ENCODE data around the gene TDO2.

The TDO2 gene

DNA sequence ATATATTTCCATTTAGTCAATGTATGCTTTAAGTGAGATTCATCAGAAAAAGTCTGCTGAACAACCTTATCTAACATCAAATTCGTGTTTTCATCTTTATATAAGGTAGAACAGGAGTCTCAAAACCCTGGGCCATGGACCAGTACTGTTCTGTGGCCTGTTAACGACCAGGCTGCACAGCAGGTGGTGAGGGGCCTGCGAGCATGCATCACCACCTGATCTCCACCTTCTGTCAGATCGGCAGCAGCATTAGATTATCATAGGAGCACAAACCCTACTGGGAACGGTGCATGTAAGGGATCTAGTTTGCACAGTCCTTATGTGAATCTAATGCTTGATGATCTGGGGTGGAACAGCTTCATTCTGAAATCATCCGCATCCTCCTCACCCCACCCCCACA is 47.0 kb downstream of the TDO2 start:
- FAIRE-seq: no peak
- DNase-seq (ENCODE audit: extremely low spot score, insufficient read length, low read depth): no peak

DNA sequence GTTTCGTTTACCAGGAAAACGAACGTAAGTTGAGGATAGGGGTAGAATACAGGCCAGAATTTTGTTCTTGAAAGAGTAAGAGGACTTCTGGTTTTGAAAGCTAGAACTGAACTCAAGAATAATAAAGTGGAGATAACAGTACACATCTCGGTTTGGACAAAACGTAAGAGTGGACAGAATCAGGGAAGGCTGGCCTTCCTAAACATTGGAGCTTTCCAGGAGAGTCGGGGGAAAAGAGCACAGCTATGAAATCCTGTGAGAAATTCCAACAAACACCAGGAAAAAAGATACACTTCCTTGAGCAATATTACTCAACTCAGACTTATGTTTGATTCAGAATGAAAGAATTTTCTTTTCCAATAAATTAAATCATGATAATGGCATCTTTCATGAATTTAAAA is 49.0 kb downstream of the TDO2 start:
- FAIRE-seq: no peak
- DNase-seq (ENCODE audit: extremely low spot score, insufficient read length, low read depth): no peak

DNA sequence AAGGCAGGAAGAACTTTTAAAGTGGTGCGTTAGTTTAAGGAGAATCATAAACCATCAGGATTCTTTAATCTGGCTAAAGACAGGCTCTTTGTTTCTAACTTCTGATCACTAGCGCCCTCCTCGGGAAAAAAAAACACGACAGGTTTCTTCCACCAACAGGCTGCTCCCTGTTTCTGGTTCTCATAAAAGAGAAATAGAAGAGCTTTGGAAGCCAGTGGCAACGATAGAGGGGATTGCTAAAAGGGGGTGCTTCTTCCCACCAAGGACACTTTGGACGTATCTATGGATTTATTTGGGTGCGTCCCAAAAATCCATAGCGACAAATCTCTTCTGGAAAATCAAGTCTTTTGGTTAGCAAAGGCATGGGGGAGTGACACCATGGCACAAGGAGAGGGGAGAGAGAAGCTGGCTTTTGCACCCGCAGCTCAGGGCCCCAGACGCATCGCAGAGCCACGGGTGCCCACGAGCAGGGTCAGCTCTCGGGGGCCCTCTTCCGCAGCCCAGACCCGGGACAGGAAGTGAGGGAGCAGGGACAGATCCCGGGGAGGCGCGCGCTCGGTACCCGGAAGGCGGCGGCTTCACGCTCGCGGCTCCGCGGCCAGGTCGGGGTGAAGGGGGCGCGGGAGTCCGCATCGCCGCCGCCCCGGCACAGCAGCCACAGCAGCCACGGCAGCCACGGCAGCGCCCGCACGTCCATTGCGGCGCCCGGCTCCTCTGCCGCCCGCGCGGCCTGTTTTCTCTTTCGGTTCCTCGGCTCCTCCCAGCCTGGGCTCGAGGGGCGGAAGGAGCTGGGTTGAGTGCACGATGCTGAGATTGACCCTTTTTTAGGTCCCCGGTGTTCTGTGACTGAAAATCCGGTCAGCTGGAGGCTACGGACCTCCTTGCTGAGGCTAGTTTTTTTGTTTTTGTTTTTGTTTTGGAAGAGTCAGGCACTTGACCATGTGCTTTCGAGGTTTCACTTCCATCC is 49.9 kb downstream of the TDO2 start, which contains the start of gene CTSO:
Gene CTSO (minus strand): TSS at position 716 of the 967 bp plus-strand sequence. CDS start 19 bp downstream, at position 697.
- DNase-seq (ENCODE audit: extremely low spot score, insufficient read length, low read depth): peak; percentile 45
- FAIRE-seq: peak; percentile 81

DNA sequence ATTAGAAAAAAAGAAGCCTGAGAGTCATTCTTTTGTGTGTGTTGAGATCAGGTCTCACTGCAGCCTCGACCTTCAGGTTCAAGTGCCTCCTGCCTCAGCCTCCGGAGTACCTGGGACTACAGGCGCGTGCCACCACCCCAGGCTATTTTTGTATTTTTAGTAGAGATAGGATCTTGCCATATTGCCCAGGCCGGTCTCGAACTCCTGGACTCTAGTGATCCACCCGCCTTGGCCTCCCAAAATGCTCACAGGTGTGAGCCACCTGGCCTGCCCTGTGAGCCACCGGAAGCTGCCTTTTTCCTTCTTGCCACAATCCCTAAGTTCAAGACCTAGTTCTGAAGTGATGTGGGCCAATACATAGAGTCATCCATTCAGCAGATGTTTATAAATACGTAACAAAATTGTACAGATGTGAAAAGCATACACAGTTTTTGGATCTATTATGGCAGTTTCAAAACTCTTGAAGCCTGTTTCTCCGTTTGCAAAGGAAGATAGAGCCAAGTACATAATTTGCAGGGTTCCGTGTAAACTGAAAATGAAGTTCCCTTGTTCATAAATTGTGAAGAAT is 50.7 kb downstream of the TDO2 start:
- no peak for DNase-seq (ENCODE audit: extremely low spot score, insufficient read length, low read depth)
- peak; percentile 64 for FAIRE-seq

- FAIRE-seq: no peak
- DNase-seq (ENCODE audit: extremely low spot score, insufficient read length, low read depth): no peak
These were observed 51.4 kb downstream of the TDO2 start for GRCh38 chr4:155954939-155955338.

GRCh38 chr4:155956461-155956860 is 53.0 kb downstream of the TDO2 start:
- DNase-seq (ENCODE audit: extremely low spot score, insufficient read length, low read depth) (no peak), FAIRE-seq (no peak)

DNA sequence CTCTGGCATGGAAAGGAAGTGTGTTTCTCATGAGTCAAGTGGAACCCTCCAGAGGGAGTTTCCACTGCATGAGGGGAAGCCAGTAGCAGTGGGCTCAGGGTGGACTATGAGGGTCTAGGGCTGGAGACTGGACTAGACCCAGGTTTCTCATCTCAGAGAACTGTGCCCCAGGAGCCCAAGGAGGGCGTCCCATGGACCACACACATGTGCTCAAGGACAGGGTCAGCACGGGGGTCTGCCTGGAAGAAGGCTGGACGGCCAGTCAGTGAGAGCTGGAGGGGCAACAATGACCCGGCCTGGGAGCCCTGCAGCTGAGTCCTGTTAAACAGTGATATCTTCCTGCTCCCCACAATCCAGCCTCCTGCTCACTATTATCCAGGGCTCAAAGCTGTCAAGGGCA is 55.9 kb downstream of the TDO2 start:
- DNase-seq (ENCODE audit: extremely low spot score, insufficient read length, low read depth) (no peak), FAIRE-seq (no peak)

DNA sequence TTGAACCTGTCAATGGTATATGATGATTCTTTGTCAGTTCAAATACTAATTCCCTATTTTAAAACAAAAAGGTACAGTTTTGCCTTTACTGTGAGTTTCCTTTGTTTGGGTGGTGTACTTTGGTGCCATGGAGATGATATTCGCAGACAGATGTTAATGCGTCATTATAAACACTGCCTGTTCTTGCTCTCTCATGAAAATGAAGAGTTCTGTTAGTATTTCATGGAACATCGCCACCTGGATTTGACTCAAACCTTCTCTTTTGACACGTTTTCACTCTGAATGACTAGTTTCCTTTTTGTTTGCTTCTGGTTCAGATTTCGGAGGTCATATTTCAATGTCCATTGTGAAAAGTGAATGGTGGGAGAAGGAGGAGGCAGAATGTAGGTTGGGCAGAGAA is 57.0 kb downstream of the TDO2 start:
- no peak for FAIRE-seq
- DNase-seq (ENCODE audit: extremely low spot score, insufficient read length, low read depth): no peak

DNA sequence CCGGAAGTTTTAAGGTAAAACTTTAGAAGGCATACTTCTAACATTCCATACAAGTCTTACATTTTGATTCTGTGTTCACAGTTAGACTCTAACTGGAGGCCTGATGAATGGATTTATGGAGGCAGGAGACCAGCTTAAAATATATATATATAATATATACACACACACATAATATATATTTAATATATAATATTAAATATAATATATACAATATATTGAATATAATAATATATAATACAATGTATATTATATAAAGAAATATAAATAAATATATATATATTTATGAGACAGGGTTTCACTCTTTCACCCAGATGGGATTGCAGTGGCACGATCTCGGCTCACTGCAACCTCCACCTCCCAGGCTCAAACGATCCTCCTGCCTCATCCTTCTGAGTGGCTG is 58.1 kb downstream of the TDO2 start:
- DNase-seq (ENCODE audit: extremely low spot score, insufficient read length, low read depth): no peak

GRCh38 chr4:155962767-155963166 is 59.3 kb downstream of the TDO2 start:
- DNase-seq (ENCODE audit: extremely low spot score, insufficient read length, low read depth): no peak
- FAIRE-seq: no peak

More for the DNA sequence above, 58.1 kb downstream of the TDO2 start:
- no peak for FAIRE-seq

GRCh38 chr4:155964016-155964891 is 60.8 kb downstream of the TDO2 start:
- no peak for DNase-seq (ENCODE audit: extremely low spot score, insufficient read length, low read depth)
- no peak for FAIRE-seq

- no peak for DNase-seq (ENCODE audit: extremely low spot score, insufficient read length, low read depth)
- no peak for FAIRE-seq
These were observed 62.7 kb downstream of the TDO2 start for GRCh38 chr4:155966171-155966570.

- no peak for DNase-seq (ENCODE audit: extremely low spot score, insufficient read length, low read depth)
These were observed 63.4 kb downstream of the TDO2 start for GRCh38 chr4:155966731-155967395.

More at GRCh38 chr4:155966731-155967395, 63.4 kb downstream of the TDO2 start:
- FAIRE-seq: no peak
